SK-N-SH (cell line): ENCODE results near the gene DNAH7. TPM values are rescaled to one million over a fixed set of nuclear protein-coding genes. Genes with fewer than 3 reads are reported as not detected.

ENCODE experiments used
- CTCF ChIA-PET: fragments of 300-600, 350-600 bp; formaldehyde crosslinking; extraction: SDS; loops from one replicate; lab custom pipeline; 2021; lab: Yijun Ruan, JAX
- POLR2A ChIA-PET: fragments of 350-600 bp; sonication (Branson Sonifier 250); formaldehyde crosslinking; extraction: SDS; loops from one replicate; lab custom pipeline; 2020; ENCODE audit warnings: antibody characterized with exemption, inconsistent platforms; lab: Yijun Ruan, JAX
- DNase-seq: peaks from one replicate; pipeline ENCODE4 v3.0.0; 2012
- H2AFZ ChIP-seq: fragments of 200-600 bp; sonication (generic); 2 replicates; pipeline ENCODE4 v1.8.1; 2016; ENCODE audit warnings: antibody characterized with exemption, mild to moderate bottlenecking, low read depth
- H3F3A ChIP-seq: fragments of 200-600 bp; sonication (generic); replicated peaks from 2 replicates; pipeline ENCODE3; 2016; ENCODE audit warnings: antibody characterized with exemption, mild to moderate bottlenecking; ENCODE audit not compliant: insufficient read depth
- H3K27ac ChIP-seq, 2 experiments: fragments of 200-500 bp in 1 of 2; fragments of 200-600 bp in 1 of 2; sonication (Bioruptor generic) in 1 of 2; sonication (generic), shearing (Covaris generic) in 1 of 2; 2 replicates each; pipeline versions ENCODE4 v1.5.1 to v1.6.1; 2014 to 2016; ENCODE audit warnings: low read depth in 2 of 2, inconsistent platforms in 1 of 2, low read length in 1 of 2, mild to moderate bottlenecking in 1 of 2, mixed read lengths in 1 of 2
- H3K27me3 ChIP-seq: fragments of 200-600 bp; sonication (generic), shearing (Covaris generic); 2 replicates; pipeline ENCODE4 v1.6.1; 2016; ENCODE audit warnings: mixed run types; ENCODE audit not compliant: insufficient read depth
- H3K36me3 ChIP-seq, 2 experiments: fragments of 200-500 bp in 1 of 2; fragments of 200-600 bp in 1 of 2; sonication (Bioruptor generic) in 1 of 2; sonication (generic) in 1 of 2; replicated peaks in 1 of 2; 2 replicates each; pipeline versions ENCODE3 to v1.5.1; 2014 to 2016; ENCODE audit warnings: low read length in 1 of 2, mild to moderate bottlenecking in 1 of 2; ENCODE audit not compliant: insufficient read depth in 2 of 2, control insufficient read depth in 1 of 2
- H3K4me1 ChIP-seq, 2 experiments: fragments of 200-500 bp in 1 of 2; fragments of 200-600 bp in 1 of 2; sonication (Bioruptor generic) in 1 of 2; sonication (generic), shearing (Covaris generic) in 1 of 2; 2 replicates each; pipeline versions ENCODE4 v1.5.1 to v1.6.1; 2014 to 2016; ENCODE audit warnings: low read depth in 1 of 2, low read length in 1 of 2, mixed run types in 1 of 2; ENCODE audit not compliant: insufficient read depth in 2 of 2, control insufficient read depth in 1 of 2
- H3K4me2 ChIP-seq: fragments of 200-600 bp; sonication (generic), shearing (Covaris generic); 2 replicates; pipeline ENCODE4 v1.6.1; 2017; ENCODE audit warnings: mixed run types
- H3K4me3 ChIP-seq, 2 experiments: fragments of 200-500 bp in 1 of 2; fragments of 200-600 bp in 1 of 2; sonication (Bioruptor generic) in 1 of 2; sonication (generic), shearing (Covaris generic) in 1 of 2; 2 replicates each; pipeline versions ENCODE4 v1.5.1 to v1.8.1; 2014 to 2016; ENCODE audit warnings: low read depth in 2 of 2, inconsistent platforms in 1 of 2, low read length in 1 of 2, mild to moderate bottlenecking in 1 of 2, mixed read lengths in 1 of 2, moderate library complexity in 1 of 2
- H3K79me2 ChIP-seq: fragments of 200-600 bp; sonication (generic); 2 replicates; pipeline ENCODE4 v1.8.1; 2017; ENCODE audit warnings: mild to moderate bottlenecking; ENCODE audit not compliant: insufficient read depth
- H3K9ac ChIP-seq: fragments of 200-600 bp; sonication (generic); 2 replicates; pipeline ENCODE4 v1.6.1; 2017; ENCODE audit warnings: mixed run types
- H3K9me2 ChIP-seq: fragments of 200-600 bp; sonication (generic); 2 replicates; pipeline ENCODE4 v1.6.1; 2017; ENCODE audit warnings: mixed run types
- H3K9me3 ChIP-seq: fragments of 200-600 bp; sonication (generic); 2 replicates; pipeline ENCODE4 v1.6.1; 2017; ENCODE audit warnings: mixed run types, mild to moderate bottlenecking, moderate library complexity
- H4K20me1 ChIP-seq: fragments of 200-600 bp; sonication (generic); 2 replicates; pipeline ENCODE4 v1.6.1; 2017; ENCODE audit warnings: mild to moderate bottlenecking, mixed run types; ENCODE audit not compliant: insufficient read depth
- CHD2 ChIP-seq: fragments of 150-350 bp; IDR thresholded peaks from 2 replicates; pipeline ENCODE4 v1.6.1; 2018; ENCODE audit warnings: low read length; ENCODE audit not compliant: partially characterized antibody
- CTCF ChIP-seq: fragments of 200-600 bp; sonication (generic); IDR thresholded peaks from 2 replicates; pipeline ENCODE4 v1.6.1; 2017; ENCODE audit warnings: antibody characterized with exemption, mild to moderate bottlenecking, moderate library complexity
- ELF1 ChIP-seq: IDR thresholded peaks from 2 replicates; pipeline ENCODE4 v1.4.0; 2012
- EP300 ChIP-seq, 2 experiments: IDR thresholded peaks; 2 replicates each; pipeline versions ENCODE4 v1.4.0 to v1.6.1; 2012; ENCODE audit warnings: borderline replicate concordance in 1 of 2, low read depth in 1 of 2, low read length in 1 of 2
- FOSL2 ChIP-seq: IDR thresholded peaks from 2 replicates; pipeline ENCODE4 v1.4.0; 2012; ENCODE audit warnings: low read depth, mild to moderate bottlenecking, moderate library complexity, borderline replicate concordance
- FOXJ3 ChIP-seq: sonication (generic); formaldehyde crosslinking; IDR thresholded peaks from 2 replicates; pipeline ENCODE4 v1.5.1; 2020; ENCODE audit warnings: mild to moderate bottlenecking, missing genetic modification reagents
- FOXM1 ChIP-seq: IDR thresholded peaks from 2 replicates; pipeline ENCODE4 v1.4.0; 2012; ENCODE audit warnings: low read depth, mild to moderate bottlenecking
- IRF3 ChIP-seq: fragments of 150-350 bp; IDR thresholded peaks from 2 replicates; pipeline ENCODE4 v1.6.1; 2016; ENCODE audit warnings: mild to moderate bottlenecking, low read depth, low read length
- JUND ChIP-seq: IDR thresholded peaks from 2 replicates; pipeline ENCODE4 v1.4.0; 2012
- MAX ChIP-seq: IDR thresholded peaks from 2 replicates; pipeline ENCODE4 v1.4.0; 2012; ENCODE audit warnings: low read depth
- MXI1 ChIP-seq: IDR thresholded peaks from 2 replicates; pipeline ENCODE4 v1.6.1; 2012; ENCODE audit warnings: mild to moderate bottlenecking, low read depth, low read length, improper control_type of control experiment
- NRF1 ChIP-seq: IDR thresholded peaks from 2 replicates; pipeline ENCODE4 v1.6.1; 2012; ENCODE audit warnings: low read depth, mild to moderate bottlenecking, low read length
- REST ChIP-seq: IDR thresholded peaks from 2 replicates; pipeline ENCODE4 v1.6.1; 2012; ENCODE audit warnings: mild to moderate bottlenecking, low read depth, low read length, moderate library complexity
- SIN3A ChIP-seq: IDR thresholded peaks from 2 replicates; pipeline ENCODE4 v1.6.1; 2012; ENCODE audit warnings: low read depth, mild to moderate bottlenecking, low read length, moderate library complexity, borderline replicate concordance
- SMC3 ChIP-seq: IDR thresholded peaks from 2 replicates; pipeline ENCODE4 v1.6.1; 2012; ENCODE audit warnings: low read depth, low read length, improper control_type of control experiment
- TEAD4 ChIP-seq: IDR thresholded peaks from 2 replicates; pipeline ENCODE4 v1.4.0; 2012; ENCODE audit warnings: mild to moderate bottlenecking, borderline replicate concordance; ENCODE audit not compliant: insufficient read depth
- USF1 ChIP-seq: IDR thresholded peaks from 2 replicates; pipeline ENCODE4 v1.4.0; 2012; ENCODE audit warnings: low read depth, borderline replicate concordance
- USF2 ChIP-seq: fragments of 150-350 bp; IDR thresholded peaks from 2 replicates; pipeline ENCODE4 v1.6.1; 2017; ENCODE audit warnings: antibody characterized with exemption, low read length, low read depth, borderline replicate concordance
- WGBS: methylation state at CpG from one replicate; pipeline ENCODE4 v1.1.6; 2017; ENCODE audit warnings: low lambda C conversion rate; 5-methylcytosine and 5-hydroxymethylcytosine counted together
- polyA plus RNA-seq, 3 experiments: library from polyadenylated mRNA; depleted of rRNA; stranded (reverse); fragments of >200 nt; gene quantifications; 2 replicates each; pipeline ENCODE4 v1.2.3, GENCODE V29; 2012

The DNAH7 gene
- polyA plus RNA-seq, 1 of the 3 experiments (the other 2 are of a cell fraction), result 1.2 TPM

GRCh38 chr2:196063773-196064172, 4.9 kb downstream of the DNAH7 start (continued):
- TF ChIP-seq USF2, result no peak
- TF ChIP-seq FOXM1, result no peak
- no peak for TF ChIP-seq IRF3
- no peak for TF ChIP-seq NRF1
- no peak for TF ChIP-seq SMC3

- H3K27me3 ChIP-seq, result no peaks in the 10 kb centered on the region
- DNase-seq, result no peak
- H3K36me3 ChIP-seq, result no peaks in the 10 kb centered on the region
- H3K27ac ChIP-seq, result no peak overlapping the region
- no peak overlapping the region for H3K4me3 ChIP-seq
- H3K4me2 ChIP-seq, result no peak overlapping the region
- ChIA-PET POLR2A (no interaction called here), CTCF (interaction anchor here (3.7 kb wide), 1 partner anchor 8 kb away, joined by 29 read pairs; the partner anchor contains the start of gene DNAH7)
- no peak for TF ChIP-seq FOSL2
- no peak for TF ChIP-seq EP300 (IDR thresholded peaks at IDR 0.05; ENCODE audit: borderline replicate concordance in 1 of 2, low read depth in 1 of 2, low read length in 1 of 2)
- no peak for TF ChIP-seq JUND
- no peak for TF ChIP-seq MXI1
- TF ChIP-seq MAX, result no peak
- no peak for TF ChIP-seq SIN3A
- no peak for TF ChIP-seq REST
- TF ChIP-seq CTCF, result no peak
- no peak for TF ChIP-seq ELF1
- no peak for TF ChIP-seq TEAD4
- TF ChIP-seq FOXJ3 (CRISPR knock-in tag), result no peak
- TF ChIP-seq CHD2, result no peak
- no peak for TF ChIP-seq USF1
- no peaks in the 10 kb centered on the region; a peak in 1 of 4 replicates for H3K4me1 ChIP-seq
- H3K9me3 ChIP-seq, result no peaks in the 10 kb centered on the region
- H3K79me2 ChIP-seq, result no peaks in the 10 kb centered on the region
- WGBS, result 69% methylated on average over 3 of the region's 3 CpGs
- H3K9me2 ChIP-seq, result no peaks in the 10 kb centered on the region
- no peaks in the 10 kb centered on the region for H3F3A ChIP-seq
- H4K20me1 ChIP-seq, result no peaks in the 10 kb centered on the region
- H2AFZ ChIP-seq, result no peak overlapping the region
- no peak overlapping the region for H3K9ac ChIP-seq
These were observed 9.1 kb downstream of the DNAH7 start for GRCh38 chr2:196059491-196059960.
